ENCODE measurements around the gene ACTR3C. TPM values are rescaled to one million over a fixed set of nuclear protein-coding genes. Genes with fewer than 3 reads are reported as not detected.
A peak's percentile ranks its signal among the peaks of the same experiment; 100 is the strongest.
"Not testable (repeated sequence)": the region's sequence is repeated elsewhere in the genome, so short reads cannot be mapped to it uniquely, and the experiment has no call there.

ACTR3C gene
- total RNA-seq, 4 donors from 2014 or later, result 8.3 to 25.6 (median 17.4) TPM

- Histone ChIP-seq H3K27me3 (peaks cover 0 to 27% (median 0%) of the 10 kb centered on the region in 4 donors), H3K4me1 (peaks cover 0 to 10% (median 0%) of the 10 kb centered on the region in 3 donors)
- 57 to 58% methylated on average over 11 of the region's 11 CpGs for WGBS, 2 donors
- DNase-seq; intact Hi-C loops (cut with DNase I); H3K27ac ChIP-seq; H3K4me3 ChIP-seq; H3K9me3 ChIP-seq; H3K36me3 ChIP-seq: not testable (repeated sequence)
Measured at GRCh38 chr7:150222083-150222972, 101.0 kb downstream of the ACTR3C start.

GRCh38 chr7:150220673-150221181, 102.6 kb downstream of the ACTR3C start:
- 1 to 3% methylated on average over 11 to 12 of the region's 38 CpGs for WGBS, 2 donors
- H3K9me3 ChIP-seq; H3K27ac ChIP-seq; DNase-seq; intact Hi-C loops (cut with DNase I); H3K36me3 ChIP-seq: not testable (repeated sequence)
- Histone ChIP-seq H3K27me3 (peaks cover 0 to 27% (median 0%) of the 10 kb centered on the region in 4 donors), H3K4me3 (peak overlapping the region in 2 of 4 donors; percentile 13 to 22), H3K4me1 (peaks cover 0 to 10% (median 0%) of the 10 kb centered on the region in 3 donors)

- Histone ChIP-seq H3K27me3 (peaks cover 0 to 27% (median 0%) of the 10 kb centered on the region in 4 donors), H3K4me3 (peak overlapping the region in 1 of 4 donors; percentile 13), H3K4me1 (peaks cover 0 to 10% (median 0%) of the 10 kb centered on the region in 3 donors)
- WGBS, 2 donors, result 0 to 12% methylated on average over 5 to 12 of the region's 50 CpGs
- H3K9me3 ChIP-seq; H3K27ac ChIP-seq; DNase-seq; H3K36me3 ChIP-seq; intact Hi-C loops (cut with DNase I): not testable (repeated sequence)
Measured at GRCh38 chr7:150219941-150220658, 103.2 kb downstream of the ACTR3C start.

- H3K27me3 ChIP-seq; DNase-seq; H3K27ac ChIP-seq; H3K36me3 ChIP-seq; H3K4me3 ChIP-seq; H3K9me3 ChIP-seq; intact Hi-C loops (cut with DNase I); H3K4me1 ChIP-seq: not testable (repeated sequence)
- 88 to 94% methylated on average over 1 of the region's 1 CpG for WGBS, 2 donors
Measured at GRCh38 chr7:150206848-150207247, 116.5 kb downstream of the ACTR3C start.

GRCh38 chr7:150205866-150206265, 117.5 kb downstream of the ACTR3C start:
- H3K27ac ChIP-seq; H3K27me3 ChIP-seq; H3K36me3 ChIP-seq; H3K4me3 ChIP-seq; intact Hi-C loops (cut with DNase I); H3K4me1 ChIP-seq; H3K9me3 ChIP-seq; DNase-seq: not testable (repeated sequence)
- 86 to 99% methylated on average over 3 to 4 of the region's 4 CpGs for WGBS, 2 donors

- H3K36me3 ChIP-seq; intact Hi-C loops (cut with DNase I); DNase-seq; H3K9me3 ChIP-seq; H3K27ac ChIP-seq; H3K27me3 ChIP-seq; H3K4me1 ChIP-seq; H3K4me3 ChIP-seq: not testable (repeated sequence)
- WGBS, 2 donors, result 85 to 87% methylated on average over 7 of the region's 7 CpGs
Measured at GRCh38 chr7:150204577-150204976, 118.8 kb downstream of the ACTR3C start.

GRCh38 chr7:150202894-150203293, 120.5 kb downstream of the ACTR3C start:
- DNase-seq; H3K36me3 ChIP-seq; H3K4me1 ChIP-seq; H3K9me3 ChIP-seq; H3K27me3 ChIP-seq; H3K27ac ChIP-seq; H3K4me3 ChIP-seq; intact Hi-C loops (cut with DNase I): not testable (repeated sequence)
- 76 to 84% methylated on average over 4 of the region's 4 CpGs for WGBS, 2 donors

Other genes starting within 250 kb of the ACTR3C start
- 10 to 100 TPM; 12.1 to 24.5 (median 14.5) TPM for gene LRRC61, start 190 bp downstream of the ACTR3C start, total RNA-seq
- gene RARRES2, start 18.1 kb upstream of the ACTR3C start, total RNA-seq, result 100 to 1,000 TPM in 1 of 4 donors, 10 to 100 TPM in 1, 1 to 10 TPM in 2; 1.1 to 111 (median 14.9) TPM
- 10 to 100 TPM; 42.8 to 75.7 (median 63.2) TPM for gene REPIN1, start 45.3 kb upstream of the ACTR3C start, total RNA-seq
- gene ZNF775, start 55.8 kb upstream of the ACTR3C start, total RNA-seq, result 1 to 10 TPM; 1.2 to 2.3 (median 1.8) TPM
- 10 to 100 TPM in 1 of 4 donors, 1 to 10 TPM in 1, under 1 TPM in 2; 0.38 to 12.2 (median 2.4) TPM for gene GIMAP8, start 127.1 kb upstream of the ACTR3C start, total RNA-seq
- 10 to 100 TPM in 1 of 4 donors, 1 to 10 TPM in 2, under 1 TPM in 1; 0.64 to 18.1 (median 3.3) TPM for gene GIMAP7, start 191.3 kb upstream of the ACTR3C start, total RNA-seq
- gene GIMAP4, start 243.8 kb upstream of the ACTR3C start, total RNA-seq, result 10 to 100 TPM in 2 of 4 donors, 1 to 10 TPM in 2; 2.1 to 23.7 (median 12.1) TPM